ENCODE data around the gene ARID3A. TPM values are rescaled to one million over a fixed set of nuclear protein-coding genes. Genes with fewer than 3 reads are reported as not detected.

Gene ARID3A
- polyA plus RNA-seq, 12 donors: 7.5 to 100 (median 10.3) TPM

DNA sequence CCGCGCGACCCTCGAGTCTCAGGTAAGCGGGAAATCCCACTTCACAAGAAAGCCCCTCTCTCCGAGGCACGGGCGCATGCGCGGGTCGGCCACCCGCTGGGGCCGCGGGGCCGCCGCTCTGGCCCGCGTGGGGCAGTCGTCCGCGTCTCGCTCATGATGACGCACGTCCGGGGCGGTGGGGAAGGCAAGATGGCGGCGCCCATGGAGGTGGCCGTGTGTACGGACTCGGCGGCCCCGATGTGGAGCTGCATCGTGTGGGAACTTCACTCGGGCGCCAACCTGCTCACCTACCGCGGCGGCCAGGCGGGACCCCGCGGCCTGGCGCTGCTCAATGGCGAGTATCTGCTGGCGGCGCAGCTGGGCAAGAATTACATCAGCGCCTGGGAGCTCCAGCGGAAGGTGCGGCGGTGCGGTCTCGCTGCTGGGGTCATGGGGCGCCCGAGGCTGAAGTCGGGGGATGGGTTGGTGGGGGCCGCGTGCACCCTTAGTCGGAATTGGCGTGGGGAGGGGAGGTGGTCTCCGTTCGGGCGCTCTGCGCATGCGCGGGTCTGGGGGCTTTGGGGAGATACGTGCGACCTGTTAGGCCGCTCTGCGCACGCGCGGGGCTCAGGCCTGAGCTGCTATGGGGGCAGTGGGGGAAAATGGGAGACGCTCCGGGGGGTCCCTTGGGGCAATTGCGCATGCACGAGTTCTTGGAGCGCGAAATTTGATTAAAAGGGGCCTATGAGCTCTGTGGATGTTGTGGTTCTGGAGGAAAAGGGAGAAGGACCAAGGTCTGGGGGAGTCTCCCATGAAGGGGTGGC is 58.5 kb downstream of the ARID3A start, which contains the start of gene WDR18:
Gene WDR18, plus strand, starts transcription at position 181 of the 803 bp plus-strand sequence. Its CDS starts 9 bp downstream, at position 190.
- peak; percentile 92 for DNase-seq

DNA sequence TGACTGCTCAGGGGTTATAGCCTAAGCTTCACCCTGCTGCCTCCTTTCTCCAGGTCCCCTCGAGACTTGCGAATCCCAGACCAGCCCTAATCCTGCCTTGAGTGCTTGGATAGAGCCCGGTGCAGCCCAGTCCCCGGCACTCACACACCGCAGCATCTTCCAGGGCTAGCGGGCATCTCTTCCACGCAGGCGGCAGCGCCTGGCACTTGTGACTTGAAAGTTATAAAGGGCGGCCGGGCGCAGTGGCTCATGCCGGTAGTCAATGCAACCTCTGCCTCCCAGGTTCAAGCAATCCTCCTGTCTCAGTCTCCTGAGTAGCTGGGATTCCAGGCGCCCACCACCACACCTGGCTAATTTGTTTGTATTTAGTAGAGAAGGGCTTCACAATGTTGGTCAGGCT is 60.2 kb downstream of the ARID3A start:
- DNase-seq: no peak

DNA sequence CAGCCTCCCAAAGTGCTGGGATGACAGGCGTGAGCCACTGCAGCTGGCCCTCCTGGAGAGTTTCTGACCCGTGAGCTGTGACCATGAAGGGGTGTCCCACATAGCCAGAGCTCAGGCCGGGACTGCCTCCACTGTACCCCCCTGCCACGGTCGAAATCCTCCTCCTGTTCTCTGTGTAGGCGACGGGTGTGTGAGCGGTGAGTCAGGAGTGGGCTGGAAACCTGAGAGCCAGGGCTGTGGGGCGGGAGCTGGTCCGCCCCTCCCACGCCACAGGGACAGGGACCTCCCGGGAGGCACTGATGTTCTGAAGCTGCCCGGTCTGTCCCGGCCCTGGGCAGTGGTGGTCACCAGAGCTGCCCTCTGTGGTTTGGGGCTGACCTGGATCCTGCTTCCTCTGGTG is 62.2 kb downstream of the ARID3A start:
- no peak for DNase-seq

DNA sequence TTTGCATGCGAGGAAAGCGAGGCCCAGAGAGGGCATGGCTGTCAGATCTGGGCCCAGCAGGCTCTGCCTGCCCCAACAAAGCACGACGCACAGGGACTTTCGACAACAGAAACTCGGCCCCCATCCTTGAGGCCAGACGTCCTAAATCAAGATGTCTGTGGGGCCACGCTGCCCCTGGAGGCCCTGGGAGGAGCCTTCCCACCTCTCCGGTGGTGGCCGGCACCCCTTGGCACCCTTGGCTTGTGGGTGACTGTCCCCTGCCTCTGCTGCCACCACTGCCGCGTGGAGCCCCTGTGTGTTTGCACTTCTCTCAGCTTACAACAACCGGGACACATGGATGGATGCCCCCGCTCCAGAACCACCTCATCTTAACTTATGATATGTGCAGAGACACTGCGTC is 62.7 kb downstream of the ARID3A start:
- DNase-seq: no peak

DNA sequence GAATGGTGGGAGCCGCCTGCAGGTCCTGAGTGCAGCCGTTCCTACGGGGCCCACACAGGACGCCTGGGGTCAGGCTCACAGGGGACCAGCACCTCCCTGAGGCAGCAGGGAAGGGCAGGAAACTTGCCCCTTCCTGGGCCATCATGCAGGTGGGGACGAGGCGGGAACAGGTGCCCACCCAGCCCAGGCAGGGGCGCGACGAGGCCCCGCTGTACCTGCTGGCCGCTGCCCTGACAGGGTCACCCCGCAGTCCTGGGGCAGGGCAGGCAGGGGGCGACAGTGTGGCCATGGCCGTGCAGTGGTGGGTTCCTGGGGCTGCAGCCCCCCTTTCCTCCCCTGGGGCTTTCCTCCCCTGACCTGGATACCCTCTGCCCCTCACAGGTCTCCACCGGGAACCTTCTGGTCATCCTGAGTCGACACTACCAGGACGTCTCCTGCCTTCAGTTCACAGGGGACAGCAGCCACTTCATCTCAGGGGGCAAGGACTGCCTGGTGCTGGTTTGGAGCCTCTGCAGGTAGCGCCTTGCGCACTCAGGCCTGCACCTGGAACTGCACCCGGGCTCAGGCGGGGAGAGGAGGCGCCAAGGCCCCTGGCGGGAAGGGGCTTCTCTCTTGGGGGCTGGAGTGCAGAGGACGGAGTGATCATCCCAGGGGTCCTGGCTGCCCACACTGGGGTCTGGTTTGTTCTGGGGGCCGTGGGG is 63.7 kb downstream of the ARID3A start:
- no peak for DNase-seq

DNA sequence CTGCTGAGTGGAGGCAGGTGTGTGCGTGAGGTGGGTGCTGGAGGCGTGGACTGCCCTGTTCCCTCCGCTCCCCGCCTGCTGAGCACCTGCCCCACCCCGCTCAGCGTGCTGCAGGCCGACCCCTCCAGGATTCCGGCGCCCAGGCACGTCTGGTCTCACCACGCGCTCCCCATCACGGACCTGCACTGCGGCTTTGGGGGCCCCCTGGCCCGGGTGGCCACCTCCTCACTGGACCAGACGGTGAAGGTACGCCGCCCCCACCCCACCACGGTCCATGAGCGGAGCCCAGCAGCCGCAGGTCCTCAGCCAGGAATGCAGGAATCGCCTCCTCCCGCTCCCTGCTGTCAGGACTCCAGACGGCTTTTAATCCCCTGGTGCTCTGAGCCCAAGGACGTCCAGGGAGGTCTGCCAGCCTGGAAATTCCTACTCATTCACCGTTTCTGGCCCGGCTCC is 64.3 kb downstream of the ARID3A start:
- DNase-seq: no peak

DNA sequence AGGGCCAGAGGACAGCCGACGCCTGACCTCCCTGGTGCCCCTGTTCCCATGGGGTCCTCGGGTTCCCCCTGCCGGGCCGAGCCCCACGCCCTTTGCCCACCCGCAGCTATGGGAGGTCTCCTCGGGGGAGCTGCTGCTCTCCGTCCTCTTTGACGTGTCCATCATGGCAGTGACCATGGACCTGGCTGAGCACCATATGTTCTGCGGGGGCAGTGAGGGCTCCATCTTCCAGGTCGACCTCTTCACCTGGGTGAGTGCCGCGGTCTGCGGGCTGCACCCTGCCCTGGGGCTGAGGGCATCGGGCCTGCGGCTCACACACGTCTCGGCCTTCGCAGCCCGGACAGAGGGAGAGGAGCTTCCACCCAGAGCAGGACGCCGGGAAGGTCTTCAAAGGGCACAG is 64.9 kb downstream of the ARID3A start:
- DNase-seq: no peak

DNA sequence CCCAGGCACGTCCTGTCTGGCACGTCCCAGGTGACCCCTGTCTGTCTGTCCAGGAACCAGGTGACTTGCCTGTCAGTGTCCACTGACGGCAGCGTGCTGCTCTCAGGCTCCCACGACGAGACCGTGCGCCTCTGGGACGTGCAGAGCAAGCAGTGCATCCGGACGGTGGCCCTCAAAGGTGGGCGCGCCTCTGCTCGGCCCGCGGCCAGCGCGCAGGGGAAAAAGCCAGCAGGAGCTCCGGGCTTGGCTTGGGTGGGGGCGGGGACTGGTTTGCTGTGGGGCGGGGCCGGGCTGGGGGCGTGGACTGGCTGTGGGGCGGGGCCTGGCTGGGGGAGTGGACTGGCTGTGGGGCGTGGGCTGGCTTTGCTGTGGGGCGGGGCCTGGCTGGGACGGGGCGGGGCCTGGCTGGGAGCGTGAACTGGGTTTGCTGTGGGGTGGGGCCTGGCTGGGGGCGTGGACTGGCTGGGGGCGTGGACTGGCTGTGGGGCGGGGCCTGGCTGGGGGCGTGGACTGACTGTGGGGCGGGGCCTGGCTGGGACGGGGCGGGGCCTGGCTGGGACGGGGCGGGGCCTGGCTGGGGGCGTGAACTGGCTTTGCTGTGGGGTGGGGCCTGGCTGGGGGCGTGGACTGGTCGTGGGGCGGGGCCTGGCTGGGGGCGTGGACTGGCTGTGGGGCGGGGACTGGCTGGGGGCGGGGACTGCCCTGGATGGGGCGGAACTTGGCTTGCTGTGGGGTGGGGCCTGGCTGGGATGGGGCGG is 65.5 kb downstream of the ARID3A start:
- no peak for DNase-seq

DNA sequence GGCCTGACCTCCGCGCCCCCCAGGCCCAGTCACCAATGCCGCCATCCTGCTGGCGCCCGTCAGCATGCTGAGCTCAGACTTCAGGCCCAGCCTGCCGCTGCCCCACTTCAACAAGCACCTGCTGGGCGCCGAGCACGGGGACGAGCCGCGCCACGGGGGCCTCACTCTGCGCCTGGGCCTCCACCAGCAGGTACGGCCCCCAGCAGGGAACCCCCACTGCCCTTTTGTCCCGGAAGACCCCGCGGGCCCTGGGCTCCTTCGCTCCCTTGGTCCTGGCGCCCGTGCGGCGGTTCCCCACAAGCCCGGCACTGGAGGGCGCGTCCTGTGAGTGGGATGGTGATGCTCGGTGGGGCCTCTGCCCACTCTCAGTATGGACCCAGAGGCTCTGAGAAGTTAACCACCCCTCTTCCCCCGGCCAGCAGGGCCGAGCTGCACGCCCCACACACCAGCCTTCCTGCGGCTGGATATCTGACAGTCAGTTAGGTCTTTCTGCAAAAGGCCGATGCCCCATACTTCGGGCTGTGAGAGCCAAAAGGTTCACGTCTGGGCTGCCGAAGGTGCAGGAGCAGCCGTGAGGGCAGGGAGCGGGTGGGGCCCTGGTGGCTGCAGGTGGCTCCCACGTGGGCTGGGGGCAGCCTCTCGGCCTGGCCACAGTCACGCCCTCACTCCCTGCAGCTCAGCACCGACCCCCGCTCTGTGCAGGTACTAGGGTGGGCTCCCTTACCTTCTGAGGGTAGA is 66.3 kb downstream of the ARID3A start:
- DNase-seq: no peak

DNA sequence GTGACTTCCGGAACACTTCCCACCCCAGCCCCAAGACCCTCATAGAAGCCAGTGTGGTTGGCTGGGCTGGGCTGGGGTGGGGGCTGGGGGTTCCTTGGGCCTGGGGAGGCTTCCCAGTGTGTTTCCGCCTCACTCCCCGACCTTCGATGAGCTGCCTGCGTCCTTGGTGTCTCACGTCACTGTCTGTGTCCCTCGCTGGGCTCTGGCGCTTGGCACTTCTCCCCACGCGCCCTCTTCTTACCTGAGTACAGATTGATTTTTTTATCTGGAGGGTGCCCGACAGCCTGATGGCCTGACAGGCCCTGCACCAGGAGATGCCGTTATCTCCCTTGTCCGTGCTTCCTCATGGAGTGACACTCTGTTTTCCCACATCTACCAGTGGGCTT is 66.8 kb downstream of the ARID3A start:
- DNase-seq: no peak

DNA sequence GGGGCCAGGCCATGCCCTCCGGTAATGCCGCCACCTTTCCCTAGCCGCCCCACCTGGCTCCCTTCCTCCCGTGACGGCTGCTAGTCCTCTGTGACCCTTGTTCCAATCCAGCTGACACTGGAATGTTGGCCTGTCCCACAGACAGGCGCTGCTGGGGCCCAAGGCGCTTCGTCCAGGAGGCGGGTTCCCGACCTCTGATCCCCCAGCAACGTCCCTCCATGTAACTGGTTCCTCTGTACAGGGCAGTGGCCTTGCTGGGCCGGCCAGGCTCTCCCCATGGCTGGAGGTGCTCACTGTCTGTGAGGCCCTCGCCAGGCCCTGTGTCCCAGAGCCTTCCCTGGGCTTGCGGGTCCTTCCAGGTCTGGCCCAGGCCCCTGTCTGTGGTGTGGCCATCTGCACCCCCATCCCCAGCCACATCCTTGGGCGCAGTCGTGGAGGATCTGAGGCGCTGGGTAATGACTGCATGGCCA is 67.6 kb downstream of the ARID3A start:
- no peak for DNase-seq

DNA sequence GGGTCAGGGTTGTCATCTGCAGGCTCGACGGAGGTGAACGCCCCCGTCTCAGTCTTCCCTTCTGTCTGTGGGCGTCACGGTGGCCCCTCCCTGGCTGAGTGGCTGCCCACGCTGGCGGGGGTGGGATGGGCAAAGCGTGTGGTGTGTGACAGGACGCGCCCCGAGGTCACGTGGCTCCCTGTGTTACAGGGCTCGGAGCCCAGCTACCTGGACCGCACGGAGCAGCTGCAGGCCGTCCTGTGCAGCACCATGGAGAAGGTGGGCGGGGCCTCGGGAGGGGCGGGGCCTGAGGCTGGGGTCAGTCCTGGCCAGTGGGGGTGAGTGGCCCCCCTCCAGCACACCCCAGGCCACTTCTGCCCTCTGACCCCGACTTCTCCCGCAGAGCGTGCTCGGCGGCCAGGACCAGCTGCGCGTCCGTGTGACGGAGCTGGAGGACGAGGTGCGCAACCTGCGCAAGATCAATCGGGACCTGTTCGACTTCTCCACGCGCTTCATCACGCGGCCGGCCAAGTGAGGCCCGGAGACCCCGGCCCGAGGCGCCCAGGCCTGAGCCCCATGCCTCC is 68.1 kb downstream of the ARID3A start:
- DNase-seq: no peak

DNA sequence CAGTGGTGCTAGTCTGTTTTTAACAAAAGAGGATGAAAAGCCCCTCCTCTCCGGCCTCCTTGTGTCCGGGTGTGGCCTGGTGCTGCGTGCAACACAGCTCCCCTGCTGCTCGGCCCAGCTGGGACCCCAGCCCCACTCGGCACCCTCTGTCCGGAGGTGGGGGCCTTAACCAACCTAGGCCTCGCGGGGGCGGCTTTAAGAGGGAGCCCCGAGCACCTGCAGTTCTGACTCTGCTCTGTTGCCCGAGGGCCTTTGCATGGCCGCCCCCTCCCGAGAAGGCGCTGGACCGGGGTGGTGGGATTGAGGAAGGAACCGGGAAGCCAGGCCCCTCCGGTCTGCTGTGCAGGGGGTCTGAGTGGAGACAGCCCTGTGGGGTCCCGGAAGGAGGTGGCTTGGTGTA is 68.7 kb downstream of the ARID3A start:
- no peak for DNase-seq

DNA sequence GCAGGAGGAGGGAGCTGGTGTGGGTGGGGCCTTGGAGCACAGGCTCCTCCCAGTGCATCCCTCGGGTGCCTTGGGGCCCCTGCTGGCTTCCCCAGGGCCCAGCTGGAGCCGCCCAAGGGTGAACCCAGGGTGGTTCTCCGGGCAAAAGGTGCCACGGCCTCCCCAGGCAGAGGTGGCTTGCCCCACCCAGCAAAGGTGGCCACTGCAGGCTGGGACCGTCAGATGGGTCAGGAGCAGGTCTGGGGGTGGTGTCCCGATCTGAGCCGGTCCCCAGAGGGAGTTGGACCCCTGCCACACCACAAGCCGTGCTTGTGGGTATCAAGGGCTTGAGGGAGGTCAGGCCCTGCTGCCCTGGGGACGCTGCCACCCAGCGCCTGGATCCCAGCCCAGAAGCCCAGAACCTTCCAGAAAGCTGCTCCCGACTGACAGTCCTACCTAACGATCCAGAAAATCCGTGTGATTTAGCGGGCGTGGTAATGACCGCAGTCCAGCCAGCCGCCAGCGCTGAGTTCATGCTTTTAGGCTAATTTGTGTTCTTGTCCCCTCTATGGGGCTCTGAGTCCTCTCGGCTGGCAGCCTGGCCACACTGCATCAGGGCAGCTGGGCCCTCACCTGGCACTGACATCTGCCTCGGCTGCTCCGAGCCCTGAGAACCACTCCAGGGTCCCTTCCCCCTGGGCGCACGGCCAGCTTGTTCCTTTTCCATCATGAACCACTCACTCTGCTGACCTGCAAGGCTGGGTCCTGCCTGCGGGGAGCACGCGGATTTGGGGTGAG is 69.4 kb downstream of the ARID3A start:
- DNase-seq: no peak

DNA sequence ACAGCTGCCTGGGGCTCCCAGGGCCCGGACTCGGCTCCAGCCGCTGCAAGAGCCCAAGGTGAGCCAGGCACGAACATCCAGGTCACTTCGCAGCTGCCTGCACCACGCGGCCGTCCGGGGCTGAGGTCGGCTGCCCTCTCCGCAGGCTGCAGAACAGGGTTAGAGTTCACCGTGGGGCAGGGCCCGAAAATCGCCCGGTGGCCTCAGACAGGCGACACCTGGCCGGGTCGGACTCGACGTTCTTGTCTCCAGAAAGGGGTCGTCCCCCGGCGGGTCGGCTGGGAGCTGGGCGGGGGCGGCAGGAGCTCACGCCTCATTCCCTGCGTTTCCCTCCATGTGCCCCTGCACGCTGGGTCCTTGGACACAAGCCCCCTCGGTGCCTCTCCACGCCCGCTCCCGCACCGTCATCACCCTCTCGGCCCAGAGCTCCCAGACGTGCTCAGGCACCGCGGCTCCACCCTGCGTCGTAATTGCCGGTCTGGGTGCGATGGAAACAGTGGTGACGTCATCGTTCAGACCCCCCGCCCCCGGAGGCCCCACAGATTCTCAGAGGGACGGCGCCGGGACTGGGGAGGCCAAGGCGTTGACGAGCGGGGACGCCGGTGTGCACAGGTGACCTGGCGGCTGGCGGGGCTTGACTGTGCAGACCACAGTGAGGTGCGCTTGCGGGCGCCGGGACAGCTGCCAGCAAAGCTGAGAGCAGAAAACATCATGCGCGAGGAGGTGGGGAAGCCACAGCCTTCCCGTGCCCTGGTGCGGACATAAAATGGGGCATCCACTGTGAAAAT is 70.4 kb downstream of the ARID3A start:
- DNase-seq: no peak

DNA sequence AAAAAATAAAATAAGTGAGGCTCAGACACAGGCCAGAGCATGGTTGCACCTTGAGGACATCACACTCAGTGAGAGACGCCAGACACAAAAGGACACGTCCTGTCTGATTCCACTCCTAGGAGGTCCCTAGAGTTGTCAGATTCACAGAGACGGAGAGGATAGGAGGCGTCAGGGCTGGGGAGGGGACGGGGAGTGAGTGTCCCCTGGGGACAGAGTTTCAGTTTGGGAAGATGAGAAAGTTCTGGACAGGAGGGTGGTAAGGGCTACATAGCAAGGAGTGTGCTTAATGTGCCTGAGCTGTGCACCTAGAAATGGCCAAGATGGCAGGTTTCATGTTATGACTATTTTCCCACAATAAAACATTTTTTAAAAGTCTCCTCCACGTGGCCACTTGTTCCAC is 72.2 kb downstream of the ARID3A start:
- DNase-seq: no peak

DNA sequence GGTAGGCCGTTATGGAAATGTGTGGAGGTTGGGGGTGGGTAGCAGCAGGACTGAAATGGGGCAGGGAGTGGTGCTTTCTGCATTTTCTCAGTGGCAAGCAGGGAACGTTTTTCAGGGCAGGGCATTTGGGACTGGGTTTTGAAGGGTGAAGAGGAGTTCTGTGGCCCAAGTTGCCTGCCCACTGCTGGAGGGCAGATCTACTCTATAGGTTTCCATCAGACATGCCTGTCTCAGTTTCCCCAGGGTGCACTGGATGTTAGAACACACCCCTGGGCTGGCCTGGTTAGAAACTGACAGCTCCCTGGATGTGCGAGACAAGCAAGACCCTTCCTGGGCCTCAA is 73.5 kb downstream of the ARID3A start:
- DNase-seq: no peak

DNA sequence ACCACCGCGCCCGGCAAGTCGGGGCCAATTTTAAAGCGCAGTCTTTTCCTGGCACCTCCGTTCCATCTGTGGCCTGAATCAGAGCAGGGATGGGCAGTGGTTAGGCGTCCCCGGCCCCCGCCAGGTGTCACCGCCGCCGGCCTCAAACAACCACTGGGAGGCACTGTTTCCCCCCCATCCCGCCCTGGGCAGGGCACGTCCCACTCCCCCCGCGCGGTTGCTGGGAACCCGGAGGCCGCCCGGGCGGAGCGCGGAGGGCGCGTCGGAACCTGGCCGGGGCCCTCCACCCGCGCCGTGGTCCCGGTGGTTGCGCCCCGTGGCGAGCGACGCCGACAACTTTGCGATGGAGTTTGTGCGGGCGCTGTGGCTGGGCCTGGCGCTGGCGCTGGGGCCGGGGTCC is 74.3 kb downstream of the ARID3A start, which contains the start of gene GRIN3B:
Gene GRIN3B, plus strand, starts transcription at position 325 of the 400 bp plus-strand sequence. Its CDS starts 19 bp downstream, at position 344.
- no peak for DNase-seq

All from muscle of arm (tissue), 12 donors.